ENCODE results near the gene SEC14L1. TPM values are rescaled to one million over a fixed set of nuclear protein-coding genes. Genes with fewer than 3 reads are reported as not detected.
"Not testable (repeated sequence)": the region's sequence is repeated elsewhere in the genome, so short reads cannot be mapped to it uniquely, and the experiment has no call there.

SEC14L1 gene
- total RNA-seq, 1 donor from 2014 or later = 40.5 TPM

GRCh38 chr17:77248216-77249114 lies 107.7 kb downstream of the SEC14L1 start:
- no peak for DNase-seq (ENCODE audit: extremely low spot score in 2 of 2)
- TF ChIP-seq POLR2A (IDR thresholded peaks at IDR 0.05) (no peak), POLR2AphosphoS5 (IDR thresholded peaks at IDR 0.05; ENCODE audit: insufficient read depth in 1 of 2, low read depth in 1 of 2) (no peak), CTCF (IDR thresholded peaks at IDR 0.05) (no peak)
- intact Hi-C loops (cut with DNase I) = no loop called here

DNA sequence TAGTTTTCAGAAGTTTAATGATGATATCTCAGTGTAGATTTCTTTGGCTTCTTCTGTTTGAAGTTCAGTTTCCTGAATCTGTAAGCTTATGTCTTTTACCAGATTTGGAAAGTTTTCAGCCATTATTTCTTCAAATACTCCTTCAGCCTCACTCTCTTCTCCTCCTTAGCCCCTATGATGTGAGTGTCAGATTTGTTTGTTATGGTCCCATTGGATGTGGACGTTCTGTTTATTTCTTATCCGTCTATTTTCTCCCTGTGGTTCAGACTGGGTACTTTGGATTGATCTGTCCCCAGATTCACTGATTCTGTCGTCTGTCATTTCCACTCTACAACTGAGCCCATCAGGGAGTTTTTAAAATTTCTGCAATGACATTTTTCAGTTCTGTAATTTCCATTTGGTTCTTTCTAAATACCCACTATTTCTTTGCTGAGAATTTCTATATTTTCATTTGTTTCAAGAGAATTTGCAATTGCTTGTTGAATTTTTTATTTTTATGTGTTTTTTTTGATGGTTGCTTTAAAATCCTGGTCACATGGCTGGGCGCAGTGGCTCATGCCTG lies 110.9 kb downstream of the SEC14L1 start:
- TF ChIP-seq POLR2AphosphoS5 (IDR thresholded peaks at IDR 0.05; ENCODE audit: insufficient read depth in 1 of 2, low read depth in 1 of 2) (no peak), POLR2A (IDR thresholded peaks at IDR 0.05) (no peak), CTCF (IDR thresholded peaks at IDR 0.05) (no peak)
- intact Hi-C loops (cut with DNase I) = no loop called here
- no peaks in the 10 kb centered on the region for H3K27me3 ChIP-seq
- no peak overlapping the region for H3K27ac ChIP-seq
- DNase-seq (ENCODE audit: extremely low spot score in 2 of 2) = no peak
- H3K36me3 ChIP-seq = no peaks in the 10 kb centered on the region
- H3K4me1 ChIP-seq = peaks cover 19% of the 10 kb centered on the region
- no peaks in the 10 kb centered on the region for H3K9me3 ChIP-seq
- H3K4me3 ChIP-seq = no peak overlapping the region

More at GRCh38 chr17:77248216-77249114, 107.7 kb downstream of the SEC14L1 start:
- Histone ChIP-seq H3K36me3 (no peaks in the 10 kb centered on the region), H3K4me3 (no peak overlapping the region), H3K27ac (no peak overlapping the region), H3K4me1 (peaks cover 12% of the 10 kb centered on the region), H3K9me3 (no peaks in the 10 kb centered on the region), H3K27me3 (no peaks in the 10 kb centered on the region)

- H3K9me3 ChIP-seq; H3K36me3 ChIP-seq; H3K27me3 ChIP-seq; intact Hi-C loops (cut with DNase I); H3K27ac ChIP-seq; H3K4me3 ChIP-seq; DNase-seq (ENCODE audit: extremely low spot score in 2 of 2): not testable (repeated sequence)
- H3K4me1 ChIP-seq = peaks cover 13% of the 10 kb centered on the region
These were observed 111.5 kb downstream of the SEC14L1 start for GRCh38 chr17:77252306-77252705.

GRCh38 chr17:77253611-77254051 lies 112.9 kb downstream of the SEC14L1 start:
- Histone ChIP-seq H3K27me3 (no peaks in the 10 kb centered on the region), H3K4me3 (no peak overlapping the region), H3K4me1 (peaks cover 11% of the 10 kb centered on the region), H3K36me3 (no peaks in the 10 kb centered on the region), H3K27ac (no peak overlapping the region), H3K9me3 (no peaks in the 10 kb centered on the region)
- TF ChIP-seq POLR2AphosphoS5 (IDR thresholded peaks at IDR 0.05; ENCODE audit: insufficient read depth in 1 of 2, low read depth in 1 of 2) = no peak
- no peak for TF ChIP-seq POLR2A (IDR thresholded peaks at IDR 0.05)
- TF ChIP-seq CTCF (IDR thresholded peaks at IDR 0.05) = no peak
- intact Hi-C loops (cut with DNase I) = no loop called here
- DNase-seq (ENCODE audit: extremely low spot score in 2 of 2) = no peak

GRCh38 chr17:77254951-77255825 lies 114.4 kb downstream of the SEC14L1 start:
- Histone ChIP-seq H3K4me3 (no peak overlapping the region), H3K4me1 (peaks cover 11% of the 10 kb centered on the region), H3K9me3 (no peaks in the 10 kb centered on the region), H3K27ac (no peak overlapping the region), H3K36me3 (no peaks in the 10 kb centered on the region), H3K27me3 (no peaks in the 10 kb centered on the region)
- DNase-seq (ENCODE audit: extremely low spot score in 2 of 2) = no peak
- intact Hi-C loops (cut with DNase I) = no loop called here
- TF ChIP-seq CTCF (IDR thresholded peaks at IDR 0.05) (no peak), POLR2A (IDR thresholded peaks at IDR 0.05) (no peak), POLR2AphosphoS5 (IDR thresholded peaks at IDR 0.05; ENCODE audit: insufficient read depth in 1 of 2, low read depth in 1 of 2) (no peak)

DNA sequence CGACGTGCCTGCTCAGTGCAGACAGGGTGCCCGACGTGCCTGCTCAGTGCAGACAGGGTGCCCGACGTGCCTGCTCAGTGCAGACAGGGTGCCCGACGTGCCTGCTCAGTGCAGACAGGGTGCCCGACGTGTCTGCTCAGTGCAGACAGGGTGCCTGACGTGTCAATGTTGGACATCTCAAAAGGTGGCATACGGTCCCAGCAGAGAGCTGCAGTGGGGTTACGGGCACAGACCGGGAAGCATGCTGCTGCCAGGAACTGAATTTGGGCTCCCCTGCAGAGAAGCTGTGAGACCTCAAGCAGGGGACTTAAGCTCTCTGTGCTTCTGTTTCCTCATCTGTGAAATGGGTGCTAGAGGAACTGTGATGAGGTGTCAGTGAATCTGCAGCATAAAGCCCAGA lies 115.2 kb downstream of the SEC14L1 start:
- peaks cover 11% of the 10 kb centered on the region for H3K4me1 ChIP-seq
- DNase-seq (ENCODE audit: extremely low spot score in 2 of 2); intact Hi-C loops (cut with DNase I); H3K27me3 ChIP-seq; H3K9me3 ChIP-seq; H3K27ac ChIP-seq; H3K4me3 ChIP-seq; H3K36me3 ChIP-seq: not testable (repeated sequence)
